Fibroblast of pulmonary artery (primary cell): ENCODE results near the gene SYNGR1.
"Not testable (repeated sequence)": the region's sequence is repeated elsewhere in the genome, so short reads cannot be mapped to it uniquely, and the experiment has no call there.

Source experiments
- DNase-seq: peaks from one replicate; pipeline ENCODE4 v3.0.0-alpha.2; 2010; ENCODE audit warnings: low read depth
- H3K4me3 ChIP-seq: replicated peaks from 2 replicates; pipeline ENCODE4 v1.5.1; 2011; ENCODE audit warnings: low read depth, mild to moderate bottlenecking, control low read depth, low read length, moderate library complexity
- TF ChIP-seq, protein P1 (sequence below): IDR thresholded peaks from 2 replicates; pipeline ENCODE4 v1.5.1; 2011; ENCODE audit warnings: mild to moderate bottlenecking, control low read depth, low read length, inconsistent platforms; ENCODE audit errors: missing control alignments

The SYNGR1 gene

DNA sequence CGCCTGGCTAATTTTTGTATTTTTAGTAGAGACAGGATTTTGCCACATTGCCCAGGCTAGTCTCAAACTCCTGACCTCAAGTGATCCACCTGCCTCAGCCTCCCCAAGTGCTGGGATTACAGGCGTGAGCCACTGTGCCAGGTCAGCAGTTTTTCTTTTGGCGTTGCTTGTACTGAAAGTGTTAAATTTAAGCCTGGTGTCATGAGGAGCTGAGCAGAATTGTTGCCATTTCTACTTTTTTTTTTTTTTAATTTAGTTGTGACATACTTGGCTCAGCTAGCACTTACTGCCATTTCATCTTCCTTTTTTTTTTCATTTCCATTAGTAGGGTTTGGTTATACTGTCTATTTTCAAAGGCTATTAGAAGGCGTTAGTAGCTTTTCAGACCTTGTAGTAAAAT, 60.5 kb downstream of the SYNGR1 start:
- no peak for DNase-seq
- TF ChIP-seq, protein P1, sequence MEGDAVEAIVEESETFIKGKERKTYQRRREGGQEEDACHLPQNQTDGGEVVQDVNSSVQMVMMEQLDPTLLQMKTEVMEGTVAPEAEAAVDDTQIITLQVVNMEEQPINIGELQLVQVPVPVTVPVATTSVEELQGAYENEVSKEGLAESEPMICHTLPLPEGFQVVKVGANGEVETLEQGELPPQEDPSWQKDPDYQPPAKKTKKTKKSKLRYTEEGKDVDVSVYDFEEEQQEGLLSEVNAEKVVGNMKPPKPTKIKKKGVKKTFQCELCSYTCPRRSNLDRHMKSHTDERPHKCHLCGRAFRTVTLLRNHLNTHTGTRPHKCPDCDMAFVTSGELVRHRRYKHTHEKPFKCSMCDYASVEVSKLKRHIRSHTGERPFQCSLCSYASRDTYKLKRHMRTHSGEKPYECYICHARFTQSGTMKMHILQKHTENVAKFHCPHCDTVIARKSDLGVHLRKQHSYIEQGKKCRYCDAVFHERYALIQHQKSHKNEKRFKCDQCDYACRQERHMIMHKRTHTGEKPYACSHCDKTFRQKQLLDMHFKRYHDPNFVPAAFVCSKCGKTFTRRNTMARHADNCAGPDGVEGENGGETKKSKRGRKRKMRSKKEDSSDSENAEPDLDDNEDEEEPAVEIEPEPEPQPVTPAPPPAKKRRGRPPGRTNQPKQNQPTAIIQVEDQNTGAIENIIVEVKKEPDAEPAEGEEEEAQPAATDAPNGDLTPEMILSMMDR, result no peak
- no peak overlapping the region for H3K4me3 ChIP-seq

GRCh38 chr22:39411828-39412365, 62.1 kb downstream of the SYNGR1 start:
- not testable (repeated sequence) for DNase-seq

DNA sequence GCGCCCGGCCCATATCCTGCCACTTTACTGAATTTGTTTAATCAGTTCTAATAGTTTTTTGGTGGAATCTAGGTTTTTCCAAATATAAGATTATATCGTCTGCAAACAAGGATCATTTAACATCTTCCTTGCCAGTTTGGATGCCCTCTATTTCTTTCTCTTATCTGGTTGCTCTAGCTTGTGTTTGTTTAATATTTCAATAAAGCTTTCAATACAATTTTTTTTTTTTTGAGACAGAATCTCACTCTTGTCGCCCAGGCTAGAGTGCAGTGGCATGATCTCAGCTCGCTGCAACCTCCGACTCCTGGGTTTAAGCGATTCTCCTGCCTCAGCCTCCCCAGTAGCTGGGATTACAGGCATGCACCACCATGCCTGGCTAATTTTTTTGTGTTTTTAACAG, 63.4 kb downstream of the SYNGR1 start:
- DNase-seq, H3K4me3 ChIP-seq: not testable (repeated sequence)

More at GRCh38 chr22:39411828-39412365, 62.1 kb downstream of the SYNGR1 start:
- not testable (repeated sequence) for H3K4me3 ChIP-seq

DNA sequence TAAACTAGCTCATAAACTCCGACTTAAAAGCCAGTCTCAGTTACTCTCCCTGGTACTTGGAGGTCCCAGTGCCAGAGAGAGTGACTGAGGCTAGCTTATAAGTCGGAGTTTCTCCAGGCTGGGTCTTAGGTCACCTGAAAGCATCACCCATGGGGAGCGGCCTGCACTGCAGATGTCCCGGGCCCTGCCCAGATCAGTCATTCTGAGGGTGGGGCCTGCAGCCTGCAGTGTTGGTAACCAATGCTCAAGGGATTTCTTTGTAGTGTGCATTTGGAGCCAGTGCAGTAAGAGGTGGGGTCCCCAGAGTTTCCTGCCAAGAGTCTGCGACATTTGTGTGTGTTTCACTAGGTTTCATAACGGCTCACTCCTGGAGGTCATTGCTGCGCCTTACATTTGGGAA, 64.6 kb downstream of the SYNGR1 start:
- no peak overlapping the region for H3K4me3 ChIP-seq
- TF ChIP-seq, protein P1, result no peak
- DNase-seq, result no peak

- TF ChIP-seq, protein P1, result no peak
- no peak overlapping the region for H3K4me3 ChIP-seq
- DNase-seq, result no peak
These were observed 65.1 kb downstream of the SYNGR1 start for GRCh38 chr22:39414886-39415285.

GRCh38 chr22:39415506-39415905, 65.7 kb downstream of the SYNGR1 start:
- H3K4me3 ChIP-seq, result no peak overlapping the region
- DNase-seq, result no peak
- TF ChIP-seq, protein P1, result no peak

- no peak for DNase-seq
- TF ChIP-seq, protein P1, result no peak
- H3K4me3 ChIP-seq, result no peak overlapping the region
These were observed 66.5 kb downstream of the SYNGR1 start for GRCh38 chr22:39416319-39416718.

DNA sequence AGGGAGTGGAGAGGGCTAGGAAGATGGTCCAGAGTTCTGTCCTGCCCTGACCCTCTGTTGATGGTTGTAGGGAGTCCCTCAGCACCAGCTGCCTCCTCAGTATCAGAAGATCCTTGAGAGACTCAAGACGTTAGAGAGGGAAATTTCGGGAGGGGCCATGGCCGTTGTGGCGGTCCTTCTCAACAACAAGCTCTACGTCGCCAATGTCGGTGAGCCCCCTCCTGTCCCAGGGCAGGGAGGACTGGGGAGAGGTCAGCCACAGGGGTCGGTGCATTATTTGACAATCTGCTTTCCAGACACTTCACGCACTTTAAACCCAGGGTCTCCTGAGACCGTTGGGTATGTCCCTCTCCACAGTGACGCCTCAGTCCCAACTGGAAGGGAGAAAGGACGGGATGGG, 67.8 kb downstream of the SYNGR1 start:
- TF ChIP-seq, protein P1, result no peak
- no peak overlapping the region for H3K4me3 ChIP-seq
- DNase-seq, result no peak
